Neural progenitor cell (in vitro differentiated cells): ENCODE results near the gene ATP13A5. TPM values are rescaled to one million over a fixed set of nuclear protein-coding genes. Genes with fewer than 3 reads are reported as not detected.

Experiments
- DNase-seq: peaks from one replicate; pipeline ENCODE4 v3.0.0-alpha.2; 2016; ENCODE audit warnings: low spot score
- H2AFZ ChIP-seq: fragments of 200-600 bp; sonication (generic); replicated peaks from 2 replicates; pipeline ENCODE4 v1.6.1; 2016; ENCODE audit warnings: antibody characterized with exemption
- H3F3A ChIP-seq: fragments of 200-600 bp; sonication (generic); 2 replicates; pipeline ENCODE4 v1.6.1; 2016; ENCODE audit warnings: antibody characterized with exemption, low read depth
- H3K27ac ChIP-seq: fragments of 200-600 bp; sonication (generic); 2 replicates; pipeline ENCODE4 v1.5.1; 2016; ENCODE audit warnings: mild to moderate bottlenecking
- H3K27me3 ChIP-seq: fragments of 200-600 bp; sonication (generic); 2 replicates; pipeline ENCODE4 v1.6.1; 2016; ENCODE audit warnings: mild to moderate bottlenecking, moderate library complexity
- H3K36me3 ChIP-seq: fragments of 200-600 bp; sonication (generic); 2 replicates; pipeline ENCODE4 v1.5.1; 2016
- H3K4me1 ChIP-seq: fragments of 200-600 bp; sonication (generic); 2 replicates; pipeline ENCODE4 v1.6.1; 2016; ENCODE audit warnings: mixed run types
- H3K4me2 ChIP-seq: fragments of 200-600 bp; sonication (generic); 2 replicates; pipeline ENCODE4 v1.6.1; 2016
- H3K4me3 ChIP-seq: fragments of 200-600 bp; sonication (generic); 2 replicates; pipeline ENCODE4 v1.5.1; 2016
- H3K79me2 ChIP-seq: fragments of 200-600 bp; sonication (generic); 2 replicates; pipeline ENCODE4 v1.6.1; 2016; ENCODE audit warnings: low read depth
- H3K9ac ChIP-seq: fragments of 200-600 bp; sonication (generic); 2 replicates; pipeline ENCODE4 v1.6.1; 2016
- H3K9me3 ChIP-seq: fragments of 200-600 bp; sonication (generic); 2 replicates; pipeline ENCODE4 v1.5.1; 2016; ENCODE audit warnings: low read depth
- H4K20me1 ChIP-seq: fragments of 200-600 bp; sonication (generic); 2 replicates; pipeline ENCODE4 v1.6.1; 2016; ENCODE audit warnings: low read depth
- H3K27ac Mint-ChIP-seq: 3 replicates; pipeline ENCODE4 v1.8.0; 2021; ENCODE audit warnings: mixed read lengths
- H3K27me3 Mint-ChIP-seq: 2 replicates; pipeline ENCODE4 v1.8.0; 2022; ENCODE audit warnings: low read depth, mild to moderate bottlenecking, inconsistent platforms, moderate library complexity, mixed read lengths; ENCODE audit not compliant: insufficient read depth
- H3K36me3 Mint-ChIP-seq: 3 replicates; pipeline ENCODE4 v1.8.0; 2021; ENCODE audit warnings: mixed read lengths
- H3K4me1 Mint-ChIP-seq: 3 replicates; pipeline ENCODE4 v1.8.0; 2021; ENCODE audit warnings: mixed read lengths
- H3K4me3 Mint-ChIP-seq: 3 replicates; pipeline ENCODE4 v1.8.0; 2021; ENCODE audit warnings: mild to moderate bottlenecking, moderate library complexity, mixed read lengths
- H3K9me3 Mint-ChIP-seq: 3 replicates; pipeline ENCODE4 v1.8.0; 2020; ENCODE audit warnings: mixed read lengths
- CTCF ChIP-seq: fragments of 200-600 bp; sonication (generic); IDR thresholded peaks from 2 replicates; pipeline ENCODE4 v1.5.1; 2017; ENCODE audit warnings: antibody characterized with exemption, mild to moderate bottlenecking
- EZH2 ChIP-seq: fragments of 200-600 bp; sonication (generic); IDR thresholded peaks from 2 replicates; pipeline ENCODE4 v1.6.1; 2017; ENCODE audit warnings: antibody characterized with exemption, mild to moderate bottlenecking, moderate library complexity
- EZH2phosphoT487 ChIP-seq: fragments of 200-600 bp; sonication (generic); IDR thresholded peaks from 2 replicates; pipeline ENCODE4 v1.6.1; 2017; ENCODE audit warnings: antibody characterized with exemption
- total RNA-seq: library from RNA; depleted of rRNA; stranded (reverse); fragments of >200 nt; gene quantifications from 2 replicates; pipeline ENCODE4 v1.2.3, GENCODE V29; 2015; ENCODE audit warnings: low replicate concordance

ATP13A5 gene
- total RNA-seq, 1 donor from 2014 or later: not detected

- DNase-seq: no peak
- Mint-ChIP-seq H3K27me3 (peaks cover 11% of the 10 kb centered on the region), H3K27ac (no peak overlapping the region), H3K36me3 (no peaks in the 10 kb centered on the region), H3K4me1 (peaks cover 19% of the 10 kb centered on the region), H3K4me3 (no peak overlapping the region), H3K9me3 (no peaks in the 10 kb centered on the region)
- no peak overlapping the region for H3K4me2 ChIP-seq
- TF ChIP-seq EZH2phosphoT487: no peak
- TF ChIP-seq CTCF: no peak
- no peak for TF ChIP-seq EZH2
- H4K20me1 ChIP-seq: no peaks in the 10 kb centered on the region
- no peaks in the 10 kb centered on the region for H3F3A ChIP-seq
- H3K4me1 ChIP-seq: no peaks in the 10 kb centered on the region
- H3K27ac ChIP-seq: no peak overlapping the region
- no peaks in the 10 kb centered on the region for H3K36me3 ChIP-seq
- H3K79me2 ChIP-seq: no peaks in the 10 kb centered on the region
- no peak overlapping the region for H2AFZ ChIP-seq
- no peaks in the 10 kb centered on the region for H3K9me3 ChIP-seq
- H3K4me3 ChIP-seq: no peak overlapping the region
- H3K27me3 ChIP-seq: no peaks in the 10 kb centered on the region
- H3K9ac ChIP-seq: no peak overlapping the region
Measured at GRCh38 chr3:193377591-193377990, 962 bp downstream of the ATP13A5 start.

- Histone ChIP-seq H3K27ac (no peak overlapping the region), H3F3A (no peaks in the 10 kb centered on the region), H3K4me1 (no peaks in the 10 kb centered on the region), H3K4me3 (no peak overlapping the region), H3K9me3 (no peaks in the 10 kb centered on the region), H3K27me3 (no peaks in the 10 kb centered on the region), H3K4me2 (no peak overlapping the region), H3K9ac (no peak overlapping the region), H3K79me2 (no peaks in the 10 kb centered on the region), H4K20me1 (no peaks in the 10 kb centered on the region), H3K36me3 (no peaks in the 10 kb centered on the region), H2AFZ (no peak overlapping the region)
- no peak overlapping the region for H3K4me3 Mint-ChIP-seq
- peaks cover 11% of the 10 kb centered on the region for H3K27me3 Mint-ChIP-seq
- no peaks in the 10 kb centered on the region for H3K9me3 Mint-ChIP-seq
- peaks cover 19% of the 10 kb centered on the region for H3K4me1 Mint-ChIP-seq
- TF ChIP-seq EZH2phosphoT487: no peak
- TF ChIP-seq CTCF: no peak
- no peak for TF ChIP-seq EZH2
- no peak overlapping the region for H3K27ac Mint-ChIP-seq
- no peaks in the 10 kb centered on the region for H3K36me3 Mint-ChIP-seq
- no peak for DNase-seq
Measured at GRCh38 chr3:193375614-193376013, 2.9 kb downstream of the ATP13A5 start.

GRCh38 chr3:193372783-193373182 lies 5.8 kb downstream of the ATP13A5 start:
- no peak for DNase-seq
- H3K27me3 Mint-ChIP-seq: peaks cover 8% of the 10 kb centered on the region
- H3K4me1 Mint-ChIP-seq: peaks cover 10% of the 10 kb centered on the region
- Histone ChIP-seq H3K36me3 (no peaks in the 10 kb centered on the region), H3K79me2 (no peaks in the 10 kb centered on the region), H3K4me2 (no peak overlapping the region), H3K9ac (no peak overlapping the region), H3K9me3 (no peaks in the 10 kb centered on the region), H4K20me1 (no peaks in the 10 kb centered on the region), H3F3A (no peaks in the 10 kb centered on the region), H3K27me3 (no peaks in the 10 kb centered on the region), H2AFZ (no peak overlapping the region), H3K4me1 (no peaks in the 10 kb centered on the region), H3K27ac (no peak overlapping the region), H3K4me3 (no peak overlapping the region)
- TF ChIP-seq EZH2 (no peak), CTCF (no peak), EZH2phosphoT487 (no peak)
- no peak overlapping the region for H3K4me3 Mint-ChIP-seq
- no peaks in the 10 kb centered on the region for H3K9me3 Mint-ChIP-seq
- no peak overlapping the region for H3K27ac Mint-ChIP-seq
- H3K36me3 Mint-ChIP-seq: no peaks in the 10 kb centered on the region
